T1000 (cell line): ENCODE measurements around the gene ASAP2.

ENCODE experiments used
- DNase-seq: peaks from one replicate; lab custom pipeline; 2025; ENCODE audit warnings: mixed read lengths; lab: John Stamatoyannopoulos, UW

The ASAP2 gene

GRCh38 chr2:9231291-9232165, 24.9 kb downstream of the ASAP2 start:
- no peak for DNase-seq

GRCh38 chr2:9232166-9232479, 25.5 kb downstream of the ASAP2 start:
- DNase-seq = no peak

- peak; percentile 19 for DNase-seq
Measured at GRCh38 chr2:9232886-9233285, 26.3 kb downstream of the ASAP2 start.

- peak; percentile 75 for DNase-seq
Measured at GRCh38 chr2:9234680-9235146, 28.1 kb downstream of the ASAP2 start.

GRCh38 chr2:9235147-9236044, 28.8 kb downstream of the ASAP2 start:
- DNase-seq = no peak

- DNase-seq = no peak
Measured at GRCh38 chr2:9236045-9236344, 29.4 kb downstream of the ASAP2 start.

- DNase-seq = no peak
Measured at GRCh38 chr2:9236867-9237266, 30.3 kb downstream of the ASAP2 start.

- no peak for DNase-seq
Measured at GRCh38 chr2:9237831-9238230, 31.2 kb downstream of the ASAP2 start.

GRCh38 chr2:9238591-9239326, 32.1 kb downstream of the ASAP2 start:
- DNase-seq = no peak

GRCh38 chr2:9239616-9240015, 33.0 kb downstream of the ASAP2 start:
- DNase-seq = no peak

GRCh38 chr2:9240745-9241144, 34.1 kb downstream of the ASAP2 start:
- DNase-seq = no peak

- no peak for DNase-seq
Measured at GRCh38 chr2:9241233-9241632, 34.6 kb downstream of the ASAP2 start.

GRCh38 chr2:9243357-9243756, 36.7 kb downstream of the ASAP2 start:
- DNase-seq = no peak

- DNase-seq = no peak
Measured at GRCh38 chr2:9244985-9245544, 38.5 kb downstream of the ASAP2 start.

GRCh38 chr2:9247177-9247576, 40.6 kb downstream of the ASAP2 start:
- DNase-seq = no peak

- no peak for DNase-seq
Measured at GRCh38 chr2:9247786-9248185, 41.2 kb downstream of the ASAP2 start.

GRCh38 chr2:9248363-9248762, 41.8 kb downstream of the ASAP2 start:
- DNase-seq = no peak

- no peak for DNase-seq
Measured at GRCh38 chr2:9249020-9249800, 42.6 kb downstream of the ASAP2 start.

- DNase-seq = no peak
Measured at GRCh38 chr2:9250091-9250490, 43.5 kb downstream of the ASAP2 start.

- no peak for DNase-seq
Measured at GRCh38 chr2:9250498-9251153, 44.0 kb downstream of the ASAP2 start.
